GM23338 (cell line): Measurements from ENCODE around the gene CPNE1.

ENCODE experiments used
- EZH2 ChIP-seq: fragments of 200-600 bp; sonication (generic); IDR thresholded peaks from one replicate; pipeline ENCODE4 v1.8.0; 2017; ENCODE audit warnings: antibody characterized with exemption, mild to moderate bottlenecking, low read depth; ENCODE audit not compliant: unreplicated experiment
- POLR2AphosphoS5 ChIP-seq: IDR thresholded peaks from 2 replicates; pipeline ENCODE4 v1.6.1; 2016; ENCODE audit warnings: antibody characterized with exemption, low read depth
- TF ChIP-seq, protein P1 (sequence below), 2 experiments: fragments of 200-600 bp in 1 of 2; sonication (generic) in 1 of 2; conservative IDR thresholded peaks; 2 replicates each; pipeline versions ENCODE4 v1.5.1 to v1.6.1; 2016 to 2017; ENCODE audit warnings: antibody characterized with exemption in 2 of 2, low read depth in 2 of 2, mild to moderate bottlenecking in 2 of 2, moderate library complexity in 1 of 2

DNA sequence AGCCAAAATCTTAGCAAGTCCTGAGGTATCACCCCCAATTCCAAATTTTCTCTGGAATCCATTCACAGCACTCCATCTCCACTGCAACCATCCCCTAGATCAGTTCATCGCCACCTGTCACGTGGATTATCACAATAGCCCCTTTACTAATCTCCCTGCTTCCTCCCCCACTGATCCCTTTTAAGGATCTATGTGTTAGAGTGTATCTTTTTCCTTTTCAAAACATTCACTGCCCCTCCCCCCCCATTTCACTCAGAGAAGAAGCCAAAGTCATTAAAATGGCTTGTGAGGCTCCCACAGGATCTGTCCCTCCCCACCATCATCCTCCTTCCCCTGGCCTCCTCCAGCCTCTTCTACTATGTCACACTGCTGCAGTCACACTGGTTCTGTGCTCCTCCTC, 67.5 kb downstream of the CPNE1 start:
- TF ChIP-seq, protein P1, sequence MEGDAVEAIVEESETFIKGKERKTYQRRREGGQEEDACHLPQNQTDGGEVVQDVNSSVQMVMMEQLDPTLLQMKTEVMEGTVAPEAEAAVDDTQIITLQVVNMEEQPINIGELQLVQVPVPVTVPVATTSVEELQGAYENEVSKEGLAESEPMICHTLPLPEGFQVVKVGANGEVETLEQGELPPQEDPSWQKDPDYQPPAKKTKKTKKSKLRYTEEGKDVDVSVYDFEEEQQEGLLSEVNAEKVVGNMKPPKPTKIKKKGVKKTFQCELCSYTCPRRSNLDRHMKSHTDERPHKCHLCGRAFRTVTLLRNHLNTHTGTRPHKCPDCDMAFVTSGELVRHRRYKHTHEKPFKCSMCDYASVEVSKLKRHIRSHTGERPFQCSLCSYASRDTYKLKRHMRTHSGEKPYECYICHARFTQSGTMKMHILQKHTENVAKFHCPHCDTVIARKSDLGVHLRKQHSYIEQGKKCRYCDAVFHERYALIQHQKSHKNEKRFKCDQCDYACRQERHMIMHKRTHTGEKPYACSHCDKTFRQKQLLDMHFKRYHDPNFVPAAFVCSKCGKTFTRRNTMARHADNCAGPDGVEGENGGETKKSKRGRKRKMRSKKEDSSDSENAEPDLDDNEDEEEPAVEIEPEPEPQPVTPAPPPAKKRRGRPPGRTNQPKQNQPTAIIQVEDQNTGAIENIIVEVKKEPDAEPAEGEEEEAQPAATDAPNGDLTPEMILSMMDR (conservative IDR thresholded peaks at IDR 0.05; ENCODE audit: low read depth in 2 of 2), result no peak
- TF ChIP-seq POLR2AphosphoS5 (no peak), EZH2 (no peak)
